G401 (cell line): ENCODE measurements around the gene GRIPAP1. TPM values are rescaled to one million over a fixed set of nuclear protein-coding genes. Genes with fewer than 3 reads are reported as not detected.

Experiments used
- DNase-seq: peaks from one replicate; pipeline ENCODE4 v3.0.0-alpha.2; 2015; ENCODE audit warnings: low spot score
- in situ Hi-C: cut with HindIII; loops from 2 replicates; pipeline ENCODE4 v1.10.0; 2016; ENCODE audit warnings: low sequenced_read_pairs, mixed read lengths
- total RNA-seq: library from RNA; depleted of rRNA; stranded (reverse); fragments of >200 nt; shearing (Covaris generic); gene quantifications from 2 replicates; pipeline ENCODE4 v1.2.3, GENCODE V29; 2014

The GRIPAP1 gene
- total RNA-seq, 1 experiment from 2014 or later: 19.1 TPM

- in situ Hi-C loops: no loop called here
- no peak for DNase-seq
These were observed 33.7 kb downstream of the GRIPAP1 start for GRCh38 chrX:48968377-48968776.

- DNase-seq: peak; percentile 82
- in situ Hi-C loops: no loop called here
These were observed 35.1 kb downstream of the GRIPAP1 start for GRCh38 chrX:48966796-48967579.

GRCh38 chrX:48965959-48966358, 36.1 kb downstream of the GRIPAP1 start:
- no peak for DNase-seq
- in situ Hi-C loops: no loop called here

- DNase-seq: no peak
- in situ Hi-C loops: no loop called here
These were observed 40.4 kb downstream of the GRIPAP1 start for GRCh38 chrX:48961585-48962091.

- DNase-seq: no peak
- in situ Hi-C loops: no loop called here
These were observed 41.8 kb downstream of the GRIPAP1 start for GRCh38 chrX:48960291-48960690.

- in situ Hi-C loops: no loop called here
These were observed 43.4 kb downstream of the GRIPAP1 start for GRCh38 chrX:48958635-48959094.

GRCh38 chrX:48957827-48958634, 44.0 kb downstream of the GRIPAP1 start:
- in situ Hi-C loops: no loop called here
- DNase-seq: peak; percentile 97

More at GRCh38 chrX:48958635-48959094, 43.4 kb downstream of the GRIPAP1 start:
- no peak for DNase-seq

GRCh38 chrX:48957477-48957826, 44.6 kb downstream of the GRIPAP1 start, which contains the start of gene OTUD5:
Gene OTUD5 (minus strand): TSS chrX:48957607. CDS start chrX:48957570, 37 bp downstream.
- in situ Hi-C loops: no loop called here
- DNase-seq: peak; percentile 54

- in situ Hi-C loops: no loop called here
- DNase-seq: no peak
These were observed 45.2 kb downstream of the GRIPAP1 start for GRCh38 chrX:48956728-48957414.

- in situ Hi-C loops: no loop called here
- DNase-seq: no peak
These were observed 53.5 kb downstream of the GRIPAP1 start for GRCh38 chrX:48948589-48948988.

GRCh38 chrX:48945517-48946348, 56.3 kb downstream of the GRIPAP1 start:
- DNase-seq: peak; percentile 74
- in situ Hi-C loops: no loop called here

- in situ Hi-C loops: no loop called here
- no peak for DNase-seq
These were observed 59.2 kb downstream of the GRIPAP1 start for GRCh38 chrX:48942895-48943294.

- in situ Hi-C loops: no loop called here
- no peak for DNase-seq
These were observed 61.6 kb downstream of the GRIPAP1 start for GRCh38 chrX:48940404-48940955.

- in situ Hi-C loops: no loop called here
- no peak for DNase-seq
These were observed 62.4 kb downstream of the GRIPAP1 start for GRCh38 chrX:48939524-48940228.

- no peak for DNase-seq
- in situ Hi-C loops: no loop called here
These were observed 63.2 kb downstream of the GRIPAP1 start for GRCh38 chrX:48938721-48939425.

- in situ Hi-C loops: no loop called here
These were observed 64.8 kb downstream of the GRIPAP1 start for GRCh38 chrX:48937054-48937907.

More at GRCh38 chrX:48937054-48937907, 64.8 kb downstream of the GRIPAP1 start:
- peak; percentile 39 for DNase-seq
